Glomerular visceral epithelial cell (primary cell): ENCODE measurements around the gene C2orf81.
A peak's percentile ranks its signal among the peaks of the same experiment; 100 is the strongest.
"Not testable (repeated sequence)": the region's sequence is repeated elsewhere in the genome, so short reads cannot be mapped to it uniquely, and the experiment has no call there.

Experiments used
- DNase-seq: peaks from one replicate; pipeline ENCODE4 v3.0.0-alpha.2; 2016; ENCODE audit errors: extremely low spot score

Gene C2orf81

GRCh38 chr2:74442483-74443297 is 21.3 kb upstream of the C2orf81 start:
- not testable (repeated sequence) for DNase-seq

DNA sequence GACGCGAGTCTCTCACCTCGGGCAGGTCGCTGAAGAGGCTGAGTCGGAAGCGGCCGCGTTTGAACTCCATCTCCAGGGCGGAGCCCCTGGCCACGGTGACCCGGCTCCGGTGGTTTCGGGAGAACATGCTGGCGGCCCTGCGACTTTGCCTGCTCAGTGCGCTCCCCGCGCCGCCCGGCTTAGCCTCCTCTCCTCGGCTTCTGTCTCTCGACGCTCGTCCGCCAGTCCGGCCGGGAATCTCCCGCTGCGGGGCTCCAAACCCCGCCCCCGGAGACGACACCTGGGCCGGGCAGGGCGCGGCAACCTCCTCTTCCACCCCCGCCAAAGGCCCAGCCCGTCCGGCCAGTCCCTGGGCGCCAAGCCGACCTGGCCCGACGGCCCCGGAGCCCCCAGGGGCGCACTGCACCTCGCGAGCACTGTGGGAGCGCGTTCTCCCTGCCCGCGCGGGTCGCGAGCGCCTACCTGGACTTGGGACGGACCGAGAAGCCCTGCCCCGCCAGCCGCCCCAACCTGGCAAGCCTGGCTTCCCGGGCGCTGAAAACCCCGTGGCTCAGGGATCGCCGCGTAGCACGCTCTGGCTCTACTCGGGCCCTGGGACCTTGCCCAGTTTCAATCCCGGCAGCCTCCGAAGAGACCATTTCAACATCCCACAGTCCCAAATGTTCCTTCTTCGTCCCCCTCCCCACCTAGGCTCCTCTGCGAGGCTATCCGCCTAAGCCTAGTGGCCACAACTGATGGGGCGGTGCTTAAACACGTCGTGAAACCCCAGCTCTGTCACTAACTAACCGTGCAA is 20.5 kb upstream of the C2orf81 start, which contains the start of gene RTKN:
RTKN (minus strand) TSS at position 248 of the 793 bp plus-strand sequence; CDS start at position 127, 121 bp downstream.
- peak; percentile 73 for DNase-seq

DNA sequence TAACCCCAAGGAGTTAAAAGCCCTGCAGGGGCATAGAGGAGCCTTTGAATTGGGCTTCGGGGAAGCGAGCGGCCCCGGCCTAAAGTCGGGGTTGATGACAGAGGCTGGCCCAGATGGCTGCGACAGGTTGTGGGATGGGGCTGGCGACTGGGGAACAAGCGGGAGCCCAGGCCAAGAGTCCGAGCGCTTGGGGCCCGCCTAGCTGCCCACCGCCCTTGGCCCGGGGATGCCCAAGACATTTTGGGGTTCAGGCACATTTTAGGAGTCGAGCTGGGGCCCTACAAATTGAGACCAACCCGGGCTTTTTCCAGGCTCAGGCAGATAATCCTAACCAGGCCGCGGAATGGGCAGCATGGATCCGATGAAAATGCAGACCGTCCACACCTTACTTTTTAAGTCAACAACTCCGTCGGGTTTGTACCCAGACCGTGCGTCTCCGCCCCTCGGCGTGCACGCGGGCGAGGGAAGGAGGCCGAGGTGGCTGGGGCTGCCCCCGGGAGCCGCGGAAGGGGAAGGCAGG is 19.8 kb upstream of the C2orf81 start:
- DNase-seq = no peak

GRCh38 chr2:74440378-74441169 is 19.2 kb upstream of the C2orf81 start:
- DNase-seq = peak; percentile 86

GRCh38 chr2:74439803-74440377 is 18.5 kb upstream of the C2orf81 start:
- DNase-seq = peak; percentile 34

GRCh38 chr2:74439373-74439772 is 18.0 kb upstream of the C2orf81 start:
- no peak for DNase-seq

DNA sequence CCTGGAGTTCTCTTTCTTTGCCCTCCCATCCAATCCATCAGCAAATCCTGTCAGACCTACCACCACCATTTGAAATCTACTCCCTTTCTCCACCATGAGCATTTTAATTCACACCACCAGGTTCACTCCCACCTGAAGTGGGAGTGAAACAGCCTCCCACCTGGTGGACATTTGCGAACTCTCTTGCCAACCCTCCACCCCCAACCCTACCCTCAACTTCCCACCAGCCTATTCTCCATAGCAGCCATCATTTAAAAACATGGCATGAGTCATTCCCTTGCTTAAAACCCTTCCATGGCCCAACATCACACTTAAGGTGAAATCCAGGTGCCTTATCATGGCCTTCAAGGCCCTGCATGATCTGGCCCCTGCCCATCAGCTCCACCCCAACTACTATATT is 16.8 kb upstream of the C2orf81 start:
- no peak for DNase-seq

GRCh38 chr2:74436848-74437695 is 15.7 kb upstream of the C2orf81 start:
- no peak for DNase-seq

DNA sequence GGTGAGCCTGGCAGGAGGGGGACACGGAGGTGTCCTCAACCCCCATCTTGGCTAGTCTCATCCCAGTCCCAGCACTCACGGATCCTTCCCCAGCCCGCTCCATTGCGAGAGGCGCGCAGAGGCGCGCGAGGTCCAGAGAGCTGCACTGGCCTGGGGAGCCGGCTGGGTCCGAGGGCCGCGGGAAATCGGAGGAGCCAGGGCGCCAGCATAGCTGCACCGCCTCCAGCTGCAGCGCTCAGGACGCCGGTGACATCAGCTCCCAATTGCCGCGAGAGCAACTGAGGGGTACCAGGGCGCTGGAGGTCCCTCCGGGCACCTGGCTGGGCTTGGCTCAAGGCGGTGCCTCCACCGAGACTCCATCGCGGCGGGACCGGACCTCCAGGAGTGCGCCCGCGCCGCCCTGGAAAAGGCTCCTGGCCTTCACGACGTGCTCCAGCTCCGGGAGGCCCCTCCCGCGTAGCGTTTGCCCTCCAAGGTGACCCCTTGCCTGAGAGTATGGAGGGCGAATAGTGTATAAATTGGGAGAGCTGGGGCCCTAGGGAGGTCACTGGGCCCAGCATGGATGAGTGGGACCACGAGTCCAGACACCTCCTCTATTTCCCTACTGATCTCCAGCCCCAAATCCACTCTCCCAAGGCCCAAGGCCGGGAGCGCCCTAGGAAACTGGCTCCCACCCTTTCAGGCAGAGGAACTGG is 14.8 kb upstream of the C2orf81 start:
- no peak for DNase-seq

DNA sequence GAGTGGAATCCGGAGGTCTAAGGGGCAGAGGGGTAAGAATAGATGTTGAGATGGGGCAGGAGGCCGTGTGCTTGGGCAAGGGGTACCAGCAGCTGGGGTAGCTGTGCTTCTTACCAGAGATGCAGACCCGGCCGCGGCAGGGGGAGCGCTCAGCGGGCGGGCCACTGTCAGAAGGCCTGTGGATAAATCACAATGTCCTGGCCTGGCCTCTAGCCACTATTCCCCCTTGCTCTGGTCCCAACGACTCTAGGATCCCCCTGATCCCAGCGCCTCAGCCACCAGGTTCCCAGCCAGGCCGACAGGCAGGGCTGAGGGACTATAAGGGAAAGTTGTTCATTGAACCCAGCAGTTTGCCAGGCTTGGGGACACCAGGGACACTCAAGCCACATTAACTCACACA is 9.1 kb upstream of the C2orf81 start:
- no peak for DNase-seq

DNA sequence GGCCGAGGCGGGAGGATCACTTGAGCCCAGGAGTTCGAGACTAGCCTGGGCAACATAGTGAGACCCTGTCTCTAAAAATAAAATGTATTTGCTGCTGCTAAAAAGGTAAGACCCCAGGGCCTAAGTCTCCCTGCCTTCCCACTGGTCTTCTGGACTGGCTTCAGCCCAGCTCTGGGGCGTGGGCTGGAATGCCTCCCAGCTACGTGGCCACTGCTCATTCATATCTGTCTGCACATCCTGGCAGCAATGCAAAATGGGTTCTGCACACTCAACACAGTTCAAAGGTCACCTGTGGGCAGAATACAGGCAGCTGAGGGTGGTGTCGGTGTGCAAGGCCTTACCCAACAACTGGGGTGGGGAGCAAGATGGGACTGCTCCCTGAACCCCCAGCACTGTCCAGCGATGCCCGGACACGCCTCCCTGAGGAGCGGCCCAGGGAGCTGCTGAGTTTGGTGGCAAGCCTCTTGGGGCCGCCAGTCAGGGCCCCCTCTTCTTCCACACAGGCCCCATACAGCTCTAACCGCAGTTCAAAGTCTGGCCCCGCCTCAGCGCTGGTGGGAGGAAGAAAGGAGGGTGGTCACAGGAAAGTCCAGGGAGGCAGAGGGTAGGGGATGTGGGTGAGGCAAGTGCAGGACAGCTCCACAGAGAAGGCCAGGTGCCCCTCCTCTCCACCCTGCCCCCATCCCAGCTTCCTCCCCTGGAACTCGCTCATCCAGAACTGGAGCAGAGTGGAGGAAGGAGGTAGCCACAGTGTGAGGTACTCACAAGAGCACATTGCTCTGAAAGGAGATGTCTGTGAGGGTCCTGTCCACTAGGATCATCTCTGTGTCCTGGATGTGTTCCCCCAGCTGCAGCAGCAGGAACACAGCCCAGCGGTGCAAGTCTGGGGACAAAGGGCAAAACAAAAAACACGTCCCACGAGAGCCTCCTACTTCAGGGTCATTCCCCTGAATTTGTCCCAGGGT is 8.3 kb upstream of the C2orf81 start:
- peak; percentile 30 for DNase-seq

- DNase-seq = no peak
Measured at GRCh38 chr2:74428675-74429074, 7.3 kb upstream of the C2orf81 start.

DNA sequence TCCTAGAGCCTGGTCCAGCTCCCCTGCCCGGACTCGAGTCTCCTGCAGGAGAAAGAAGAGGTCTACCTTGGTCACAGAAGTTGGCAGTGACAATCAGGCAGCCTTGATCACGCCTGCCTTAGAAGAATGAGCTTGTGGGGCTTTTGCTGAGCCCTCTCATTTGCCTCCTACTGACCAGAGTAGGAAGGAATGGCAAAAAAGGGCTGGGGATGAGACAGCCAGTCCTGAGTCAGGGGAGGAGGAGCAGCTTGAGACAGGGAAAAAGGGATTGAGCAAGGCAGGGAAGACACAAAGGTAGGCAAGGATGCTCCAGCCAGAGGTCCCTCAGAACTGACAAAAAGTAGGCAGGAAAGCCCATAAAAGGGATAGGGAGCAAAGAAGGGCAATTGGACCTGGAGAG is 6.1 kb upstream of the C2orf81 start:
- DNase-seq = no peak

DNA sequence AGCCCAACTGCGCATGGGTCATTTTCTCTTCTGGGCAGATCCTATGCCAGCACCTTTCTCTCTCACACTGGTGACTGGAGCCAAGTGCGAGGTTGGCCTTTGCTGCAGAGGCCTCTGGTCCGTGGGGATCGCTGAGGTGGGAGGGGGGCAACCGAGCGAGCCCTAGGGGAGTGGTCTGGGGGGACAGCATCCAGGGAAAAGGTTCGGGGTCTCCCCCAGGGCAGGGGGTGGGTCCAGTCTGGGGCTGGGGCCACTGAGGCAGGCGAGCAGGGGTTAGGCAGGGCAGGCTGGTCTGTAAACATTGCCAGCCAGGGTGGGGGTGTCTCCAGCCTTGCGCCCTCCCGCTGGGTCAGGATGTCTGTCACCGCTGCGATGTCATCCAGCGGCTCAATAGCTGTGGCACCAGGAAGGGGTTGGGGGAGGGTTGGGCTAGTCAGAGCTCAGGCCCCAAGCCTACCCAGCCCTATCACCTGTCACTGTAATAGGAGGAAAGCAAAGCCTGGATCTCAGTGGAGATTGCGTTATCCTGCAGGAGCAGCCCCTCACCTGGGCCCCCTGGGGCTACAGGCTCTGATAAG is 4.9 kb upstream of the C2orf81 start:
- DNase-seq = no peak

DNA sequence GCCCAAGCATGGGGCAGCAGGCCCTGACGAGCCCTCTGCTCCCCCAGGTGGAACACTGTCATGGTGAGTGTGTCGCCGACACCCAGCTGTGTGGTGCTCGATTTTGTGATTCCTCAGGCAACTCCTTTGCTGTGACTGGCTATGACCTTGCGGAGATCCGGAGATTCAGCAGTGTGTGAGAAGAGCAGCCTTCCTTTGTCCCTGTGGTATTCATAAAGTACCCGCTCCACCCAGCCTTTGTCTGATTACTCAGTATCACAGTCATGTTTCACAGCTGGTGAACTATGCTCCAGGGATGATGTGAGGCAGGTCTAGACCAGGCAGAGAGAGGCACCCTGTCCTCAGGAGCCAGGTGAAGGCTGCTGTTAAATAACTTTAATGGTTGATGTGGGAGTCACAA is 4.1 kb upstream of the C2orf81 start:
- no peak for DNase-seq

- DNase-seq = no peak
Measured at GRCh38 chr2:74424995-74425406, 3.6 kb upstream of the C2orf81 start.

DNA sequence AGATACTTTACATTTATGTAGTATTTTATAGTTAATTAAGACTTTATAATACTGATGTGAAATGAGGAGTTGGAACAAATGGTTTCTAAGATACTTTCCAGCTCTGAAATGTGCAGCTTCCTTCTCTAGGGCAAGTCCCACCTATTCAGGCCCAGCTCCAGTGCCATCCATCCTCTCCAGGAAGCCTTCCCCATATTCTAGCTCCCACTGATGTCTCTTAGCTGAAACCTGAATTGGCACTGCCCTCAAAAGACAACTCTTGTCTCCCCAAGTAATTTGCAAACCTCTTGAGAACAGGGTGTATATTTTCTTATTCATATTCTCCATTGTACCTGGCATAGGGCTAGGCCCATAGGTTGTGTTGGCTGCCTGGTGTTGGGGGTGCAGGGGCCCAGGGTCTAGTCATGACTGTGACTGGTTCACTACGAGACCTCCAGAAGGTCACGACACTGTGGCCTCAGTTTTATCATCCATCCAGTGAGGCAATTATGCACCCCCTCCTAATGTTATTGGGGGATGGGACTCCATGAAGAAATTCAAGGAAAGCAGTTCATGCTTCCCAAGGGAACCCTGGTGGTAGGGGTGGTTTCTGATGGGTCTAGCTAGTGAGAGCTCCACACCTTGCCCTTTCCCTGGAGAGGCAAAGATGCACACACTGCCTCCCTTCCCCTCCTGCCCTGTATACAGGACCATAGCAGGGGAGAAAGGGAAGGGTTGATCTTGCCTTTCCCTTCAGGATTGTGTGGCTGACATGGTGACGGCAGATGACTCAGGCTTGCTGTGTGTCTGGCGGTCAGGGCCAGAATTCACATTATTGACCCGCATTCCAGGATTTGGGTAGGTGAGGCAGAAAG is 2.9 kb upstream of the C2orf81 start:
- DNase-seq = no peak
